SK-N-SH treated with all-trans-retinoic acid at 6 μM for 48 hours (cell line): Measurements from ENCODE around the gene C16orf95.

ENCODE experiments used
- CSDC2 ChIP-seq: fragments of 250-450 bp; sonication (Bioruptor Pico); IDR thresholded peaks from 2 replicates; pipeline ENCODE4 v1.5.0; 2020; ENCODE audit warnings: mild to moderate bottlenecking, moderate library complexity
- ESRRG ChIP-seq: fragments of 250-450 bp; sonication (Bioruptor Pico); IDR thresholded peaks from 2 replicates; pipeline ENCODE4 v1.6.1; 2021; ENCODE audit warnings: mild to moderate bottlenecking
- GLIS3 ChIP-seq: fragments of 250-450 bp; sonication (Bioruptor Pico); IDR thresholded peaks from 2 replicates; pipeline ENCODE4 v1.5.0; 2020; ENCODE audit warnings: mild to moderate bottlenecking, moderate library complexity
- PATZ1 ChIP-seq: fragments of 250-450 bp; sonication (Bioruptor Pico); IDR thresholded peaks from 2 replicates; pipeline ENCODE4 v1.8.0; 2020; ENCODE audit warnings: mild to moderate bottlenecking, moderate library complexity, borderline replicate concordance
- RARB ChIP-seq: fragments of 250-450 bp; sonication (Bioruptor Pico); IDR thresholded peaks from 2 replicates; pipeline ENCODE4 v1.8.0; 2021; ENCODE audit warnings: mild to moderate bottlenecking, moderate library complexity
- SNAI2 ChIP-seq: fragments of 250-450 bp; sonication (Bioruptor Pico); IDR thresholded peaks from 2 replicates; pipeline ENCODE4 v1.5.0; 2020; ENCODE audit warnings: mild to moderate bottlenecking, moderate library complexity
- TSHZ2 ChIP-seq: fragments of 250-450 bp; sonication (Bioruptor Pico); IDR thresholded peaks from 2 replicates; pipeline ENCODE4 v1.5.0; 2020; ENCODE audit warnings: mild to moderate bottlenecking, moderate library complexity
- ZFP3 ChIP-seq: fragments of 250-450 bp; sonication (Bioruptor Pico); IDR thresholded peaks from 2 replicates; pipeline ENCODE4 v1.5.0; 2020; ENCODE audit warnings: mild to moderate bottlenecking, moderate library complexity
- ZFP30 ChIP-seq: fragments of 450-650 bp; formaldehyde crosslinking; IDR thresholded peaks from 2 replicates; pipeline ENCODE4 v1.5.0; 2022; ENCODE audit warnings: mild to moderate bottlenecking, moderate library complexity
- ZNF8 ChIP-seq: fragments of 450-650 bp; formaldehyde crosslinking; IDR thresholded peaks from 2 replicates; pipeline ENCODE4 v1.5.0; 2020; ENCODE audit warnings: mild to moderate bottlenecking, moderate library complexity

- TF ChIP-seq ZFP3 (CRISPR knock-in tag) (no peak), ZFP30 (CRISPR knock-in tag) (no peak), ESRRG (CRISPR knock-in tag) (no peak), GLIS3 (no peak), RARB (CRISPR knock-in tag) (no peak), SNAI2 (no peak), PATZ1 (no peak), TSHZ2 (no peak), CSDC2 (no peak), ZNF8 (CRISPR knock-in tag) (no peak)
Measured at GRCh38 chr16:87361916-87362619, 44.9 kb upstream of the C16orf95 start.
